Measurements from ENCODE around the gene ATG7. TPM values are rescaled to one million over a fixed set of nuclear protein-coding genes. Genes with fewer than 3 reads are reported as not detected.
A peak's percentile ranks its signal among the peaks of the same experiment; 100 is the strongest.

The ATG7 gene
- polyA plus RNA-seq, 4 donors = 7.8 to 16.3 (median 11.6) TPM

DNA sequence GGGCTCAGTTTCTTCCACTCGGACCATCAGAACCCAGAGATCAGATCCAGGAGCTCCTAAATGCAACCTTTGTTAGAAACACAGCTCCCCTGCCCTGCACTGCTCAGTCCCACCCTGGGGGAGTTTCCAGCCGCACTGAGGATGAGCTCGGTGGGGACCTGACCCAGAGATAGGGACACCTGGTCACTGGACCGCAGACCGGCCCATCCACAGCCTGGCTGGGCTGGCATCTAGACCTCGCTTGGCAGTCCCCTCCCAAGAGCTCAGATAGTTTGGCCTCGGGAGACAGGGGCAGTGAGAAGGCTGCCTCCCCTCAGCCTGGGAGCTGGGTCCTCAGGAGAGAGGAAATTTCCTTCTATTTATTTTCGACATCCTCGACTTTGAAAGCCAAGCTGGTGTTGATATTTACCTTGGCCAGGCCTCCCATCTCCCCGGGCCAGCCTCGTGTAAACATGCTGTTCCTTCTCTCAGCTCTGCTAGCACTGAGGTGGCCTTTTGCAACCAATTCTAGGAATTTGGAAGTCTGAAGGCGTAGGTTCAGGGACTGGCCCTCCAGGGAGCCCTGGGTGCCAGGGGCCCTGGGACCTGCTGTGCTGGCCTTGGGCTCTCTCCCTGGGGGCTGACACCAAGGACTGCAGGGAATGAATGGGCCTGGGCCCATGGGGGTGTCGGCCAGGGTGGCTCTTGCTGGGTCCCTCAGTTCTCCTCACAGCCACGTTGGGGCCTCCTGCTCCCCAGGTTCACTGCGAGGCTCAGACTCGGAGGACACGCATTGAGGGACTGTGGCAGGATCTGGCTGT lies 281.4 kb downstream of the ATG7 start:
- no peaks in the 10 kb centered on the region for H3K27me3 ChIP-seq (ENCODE audit: control insufficient read depth in 3 of 3, insufficient read depth in 3 of 3, low read length in 3 of 3)
- no peak overlapping the region for H3K4me3 ChIP-seq (ENCODE audit: low read depth in 1 of 3, low read length in 3 of 3)
- H3K36me3 ChIP-seq (ENCODE audit: control insufficient read depth in 3 of 3, insufficient read depth in 2 of 3, low read depth in 1 of 3, low read length in 3 of 3) = peaks cover 2 to 57% (median 4%) of the 10 kb centered on the region in 3 donors
- FAIRE-seq (no peak), DNase-seq (no peak)
- H3K27ac ChIP-seq (ENCODE audit: low read depth in 1 of 3, low read length in 2 of 3) = peak overlapping the region in 1 of 3 donors; percentile 33
- H3K9me3 ChIP-seq (ENCODE audit: control insufficient read depth in 2 of 2, insufficient read depth in 1 of 2, low read depth in 1 of 2, low read length in 1 of 2) = no peaks in the 10 kb centered on the region
- peaks cover 0 to 6% (median 0%) of the 10 kb centered on the region in 3 donors for H3K4me1 ChIP-seq (ENCODE audit: control insufficient read depth in 3 of 3, insufficient read depth in 2 of 3, low read depth in 1 of 3, low read length in 2 of 3)
- WGBS, 3 donors = 69 to 78% (median 70%) methylated on average over 15 to 17 of the region's 17 CpGs

DNA sequence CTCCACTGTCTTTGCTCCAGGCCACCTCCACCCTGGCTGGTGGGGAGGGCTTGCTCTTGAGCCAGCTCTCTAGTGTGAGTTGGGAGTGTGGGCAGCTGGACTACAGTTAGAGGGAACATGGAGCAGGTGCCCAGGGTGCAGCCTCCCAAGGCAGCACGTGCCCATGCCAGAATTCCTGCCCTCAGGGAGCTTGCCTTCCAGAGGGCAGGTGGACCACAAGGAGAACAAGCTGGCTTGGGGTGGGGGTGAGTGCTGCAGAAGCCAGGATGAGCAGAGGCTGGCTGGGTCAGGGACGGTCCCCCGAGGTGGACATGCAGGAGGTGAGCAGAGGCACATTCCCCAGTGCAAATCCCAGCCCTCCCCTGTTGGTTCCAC lies 282.0 kb downstream of the ATG7 start:
- H3K4me3 ChIP-seq (ENCODE audit: low read depth in 1 of 3, low read length in 3 of 3) = no peak overlapping the region
- peak overlapping the region in 1 of 3 donors; percentile 33 for H3K27ac ChIP-seq (ENCODE audit: low read depth in 1 of 3, low read length in 2 of 3)
- peaks cover 4 to 63% (median 4%) of the 10 kb centered on the region in 3 donors for H3K36me3 ChIP-seq (ENCODE audit: control insufficient read depth in 3 of 3, insufficient read depth in 2 of 3, low read depth in 1 of 3, low read length in 3 of 3)
- H3K9me3 ChIP-seq (ENCODE audit: control insufficient read depth in 2 of 2, insufficient read depth in 1 of 2, low read depth in 1 of 2, low read length in 1 of 2) = no peaks in the 10 kb centered on the region
- no peaks in the 10 kb centered on the region for H3K27me3 ChIP-seq (ENCODE audit: control insufficient read depth in 3 of 3, insufficient read depth in 3 of 3, low read length in 3 of 3)
- WGBS, 3 donors = 83 to 92% (median 88%) methylated on average over 3 of the region's 3 CpGs
- H3K4me1 ChIP-seq (ENCODE audit: control insufficient read depth in 3 of 3, insufficient read depth in 2 of 3, low read depth in 1 of 3, low read length in 2 of 3) = peaks cover 0 to 6% (median 0%) of the 10 kb centered on the region in 3 donors
- FAIRE-seq (no peak), DNase-seq (no peak)

- no peaks in the 10 kb centered on the region for H3K27me3 ChIP-seq (ENCODE audit: control insufficient read depth in 3 of 3, insufficient read depth in 3 of 3, low read length in 3 of 3)
- H3K4me1 ChIP-seq (ENCODE audit: control insufficient read depth in 3 of 3, insufficient read depth in 2 of 3, low read depth in 1 of 3, low read length in 2 of 3) = peaks cover 0 to 6% (median 0%) of the 10 kb centered on the region in 3 donors
- no peak for FAIRE-seq
- H3K4me3 ChIP-seq (ENCODE audit: low read depth in 1 of 3, low read length in 3 of 3) = no peak overlapping the region
- 89 to 94% (median 92%) methylated on average over 9 to 12 of the region's 12 CpGs for WGBS, 3 donors
- H3K27ac ChIP-seq (ENCODE audit: low read depth in 1 of 3, low read length in 2 of 3) = peak overlapping the region in 1 of 3 donors; percentile 8
- H3K9me3 ChIP-seq (ENCODE audit: control insufficient read depth in 2 of 2, insufficient read depth in 1 of 2, low read depth in 1 of 2, low read length in 1 of 2) = no peaks in the 10 kb centered on the region
- no peak for DNase-seq
- peaks cover 4 to 66% (median 4%) of the 10 kb centered on the region in 3 donors for H3K36me3 ChIP-seq (ENCODE audit: control insufficient read depth in 3 of 3, insufficient read depth in 2 of 3, low read depth in 1 of 3, low read length in 3 of 3)
Measured at GRCh38 chr3:11554666-11555065, 282.5 kb downstream of the ATG7 start.

- 87 to 90% (median 87%) methylated on average over 13 of the region's 13 CpGs for WGBS, 3 donors
Measured at GRCh38 chr3:11555211-11555782, 283.1 kb downstream of the ATG7 start.

DNA sequence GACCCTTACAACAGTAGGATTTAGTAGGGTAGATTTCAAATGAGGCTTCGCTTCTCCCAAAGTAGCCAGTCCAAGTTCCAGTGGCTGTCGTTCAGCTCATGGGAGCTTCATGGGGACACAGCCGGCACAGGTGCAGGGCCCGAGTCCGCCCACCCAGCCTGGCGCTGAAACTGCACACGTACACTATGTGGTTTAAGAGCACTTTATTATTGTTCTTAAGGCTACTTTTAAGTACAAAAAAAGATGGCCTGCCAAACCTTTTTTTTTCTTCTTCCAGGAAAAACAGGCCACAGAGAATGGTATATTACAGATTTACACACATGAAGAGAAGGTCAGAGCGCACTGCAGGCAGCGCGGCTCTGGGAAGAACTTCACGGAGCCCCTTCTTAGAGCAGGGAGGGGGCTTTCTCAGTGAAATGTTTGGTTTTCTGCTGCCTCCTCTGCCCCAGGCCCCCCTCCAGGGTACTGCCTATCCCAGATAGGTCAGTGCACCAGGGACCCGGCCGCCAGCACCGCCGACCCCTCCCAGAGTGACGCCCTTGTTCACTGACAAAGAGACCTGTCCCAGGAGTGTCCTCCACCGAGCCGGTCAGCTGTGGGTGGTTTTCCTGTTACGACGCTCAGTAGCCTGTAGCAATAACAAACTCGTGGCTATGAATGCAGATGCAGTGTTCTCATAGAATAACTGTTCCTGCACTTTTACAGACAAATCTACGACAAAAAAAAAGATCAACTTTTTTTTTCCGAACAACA lies 283.9 kb downstream of the ATG7 start:
- no peaks in the 10 kb centered on the region for H3K9me3 ChIP-seq (ENCODE audit: control insufficient read depth in 2 of 2, insufficient read depth in 1 of 2, low read depth in 1 of 2, low read length in 1 of 2)
- H3K4me1 ChIP-seq (ENCODE audit: control insufficient read depth in 3 of 3, insufficient read depth in 2 of 3, low read depth in 1 of 3, low read length in 2 of 3) = peaks cover 0 to 6% (median 0%) of the 10 kb centered on the region in 3 donors
- FAIRE-seq (no peak), DNase-seq (no peak)
- 85 to 94% (median 89%) methylated on average over 23 of the region's 23 CpGs for WGBS, 3 donors
- H3K36me3 ChIP-seq (ENCODE audit: control insufficient read depth in 3 of 3, insufficient read depth in 2 of 3, low read depth in 1 of 3, low read length in 3 of 3) = peaks cover 4 to 79% (median 4%) of the 10 kb centered on the region in 3 donors
- no peaks in the 10 kb centered on the region for H3K27me3 ChIP-seq (ENCODE audit: control insufficient read depth in 3 of 3, insufficient read depth in 3 of 3, low read length in 3 of 3)
- H3K4me3 ChIP-seq (ENCODE audit: low read depth in 1 of 3, low read length in 3 of 3) = no peak overlapping the region
- H3K27ac ChIP-seq (ENCODE audit: low read depth in 1 of 3, low read length in 2 of 3) = no peak overlapping the region

More at GRCh38 chr3:11555211-11555782, 283.1 kb downstream of the ATG7 start:
- H3K36me3 ChIP-seq (ENCODE audit: control insufficient read depth in 3 of 3, insufficient read depth in 2 of 3, low read depth in 1 of 3, low read length in 3 of 3) = peaks cover 4 to 72% (median 4%) of the 10 kb centered on the region in 3 donors
- no peaks in the 10 kb centered on the region for H3K9me3 ChIP-seq (ENCODE audit: control insufficient read depth in 2 of 2, insufficient read depth in 1 of 2, low read depth in 1 of 2, low read length in 1 of 2)
- DNase-seq (no peak), FAIRE-seq (no peak)
- peaks cover 0 to 6% (median 0%) of the 10 kb centered on the region in 3 donors for H3K4me1 ChIP-seq (ENCODE audit: control insufficient read depth in 3 of 3, insufficient read depth in 2 of 3, low read depth in 1 of 3, low read length in 2 of 3)
- no peak overlapping the region for H3K4me3 ChIP-seq (ENCODE audit: low read depth in 1 of 3, low read length in 3 of 3)
- no peaks in the 10 kb centered on the region for H3K27me3 ChIP-seq (ENCODE audit: control insufficient read depth in 3 of 3, insufficient read depth in 3 of 3, low read length in 3 of 3)
- no peak overlapping the region for H3K27ac ChIP-seq (ENCODE audit: low read depth in 1 of 3, low read length in 2 of 3)

DNA sequence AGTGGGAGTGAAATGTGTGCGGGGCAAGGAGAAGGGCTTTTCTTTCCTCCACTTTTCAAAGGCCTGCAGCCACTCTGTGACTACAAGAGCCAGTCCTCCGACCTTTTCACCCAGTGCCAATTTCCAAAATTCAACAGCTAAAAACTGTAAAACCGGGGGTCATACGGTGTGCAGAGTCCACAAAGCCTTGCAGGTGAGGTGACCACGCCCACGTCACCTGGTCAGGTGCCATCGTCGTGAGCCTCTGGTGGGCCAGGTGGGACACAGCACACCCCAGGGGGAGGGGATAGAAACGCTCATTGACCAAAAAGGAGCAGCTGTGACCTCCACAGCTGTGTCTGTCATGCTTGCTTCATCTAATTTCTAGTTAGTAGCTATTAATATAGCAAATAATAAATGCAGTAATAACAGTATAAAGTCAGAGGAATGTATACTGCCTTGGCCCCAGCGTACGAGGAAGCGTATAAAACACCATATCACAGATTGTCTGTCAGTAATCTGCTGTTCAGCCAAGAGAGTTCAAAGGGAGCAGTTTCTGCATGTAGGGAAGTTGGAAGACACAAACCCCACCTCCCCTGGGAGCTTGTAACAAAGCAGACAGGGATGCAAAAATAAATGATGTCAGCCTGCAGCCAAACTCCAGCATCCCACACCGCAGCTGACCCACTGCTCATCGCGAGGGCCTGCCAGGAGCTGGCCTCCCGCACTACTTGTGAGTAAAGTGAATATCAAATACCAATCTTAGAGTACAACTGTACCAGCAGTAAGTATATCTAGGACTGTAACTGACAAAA lies 284.9 kb downstream of the ATG7 start:
- H3K9me3 ChIP-seq (ENCODE audit: control insufficient read depth in 2 of 2, insufficient read depth in 1 of 2, low read depth in 1 of 2, low read length in 1 of 2) = no peaks in the 10 kb centered on the region
- peaks cover 4 to 87% (median 4%) of the 10 kb centered on the region in 3 donors for H3K36me3 ChIP-seq (ENCODE audit: control insufficient read depth in 3 of 3, insufficient read depth in 2 of 3, low read depth in 1 of 3, low read length in 3 of 3)
- no peaks in the 10 kb centered on the region for H3K27me3 ChIP-seq (ENCODE audit: control insufficient read depth in 3 of 3, insufficient read depth in 3 of 3, low read length in 3 of 3)
- WGBS, 3 donors = 25 to 49% (median 42%) methylated on average over 16 of the region's 16 CpGs
- DNase-seq = peak; percentile 31 to 54
- H3K27ac ChIP-seq (ENCODE audit: low read depth in 1 of 3, low read length in 2 of 3) = peak overlapping the region in 2 of 3 donors; percentile 0 to 34
- no peak for FAIRE-seq
- H3K4me1 ChIP-seq (ENCODE audit: control insufficient read depth in 3 of 3, insufficient read depth in 2 of 3, low read depth in 1 of 3, low read length in 2 of 3) = peaks cover 0 to 6% (median 0%) of the 10 kb centered on the region in 3 donors
- no peak overlapping the region for H3K4me3 ChIP-seq (ENCODE audit: low read depth in 1 of 3, low read length in 3 of 3)

DNA sequence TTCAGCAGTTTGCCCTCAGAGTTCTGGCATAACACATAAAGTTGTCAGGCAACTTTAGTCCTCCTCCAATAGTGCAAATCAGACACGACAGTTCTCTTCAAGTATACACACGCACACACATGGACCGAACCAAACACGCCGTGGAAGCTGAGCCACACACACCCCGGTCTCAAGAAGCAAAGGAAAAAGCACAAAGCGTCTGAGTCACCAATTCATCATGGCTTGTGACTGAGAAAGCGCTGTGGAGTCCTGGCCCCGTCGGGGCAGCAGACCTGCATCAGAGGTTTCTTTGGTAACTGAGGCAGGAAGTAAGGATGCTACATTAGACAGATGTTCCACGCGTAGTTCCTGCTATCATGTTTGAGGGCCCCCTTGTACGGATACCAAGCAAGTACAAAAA lies 285.8 kb downstream of the ATG7 start:
- FAIRE-seq (no peak), DNase-seq (no peak)
- Histone ChIP-seq H3K36me3 (ENCODE audit: control insufficient read depth in 3 of 3, insufficient read depth in 2 of 3, low read depth in 1 of 3, low read length in 3 of 3) (peaks cover 4 to 91% (median 4%) of the 10 kb centered on the region in 3 donors), H3K27me3 (ENCODE audit: control insufficient read depth in 3 of 3, insufficient read depth in 3 of 3, low read length in 3 of 3) (no peaks in the 10 kb centered on the region), H3K27ac (ENCODE audit: low read depth in 1 of 3, low read length in 2 of 3) (no peak overlapping the region), H3K9me3 (ENCODE audit: control insufficient read depth in 2 of 2, insufficient read depth in 1 of 2, low read depth in 1 of 2, low read length in 1 of 2) (no peaks in the 10 kb centered on the region), H3K4me3 (ENCODE audit: low read depth in 1 of 3, low read length in 3 of 3) (no peak overlapping the region), H3K4me1 (ENCODE audit: control insufficient read depth in 3 of 3, insufficient read depth in 2 of 3, low read depth in 1 of 3, low read length in 2 of 3) (peaks cover 0 to 6% (median 0%) of the 10 kb centered on the region in 3 donors)
- WGBS, 3 donors = 67 to 80% (median 78%) methylated on average over 13 of the region's 13 CpGs
